Activated B cell treated with CpG ODN at 0.5 μM for 24 hours (primary cell): ENCODE results near the gene MICAL3. TPM values are rescaled to one million over a fixed set of nuclear protein-coding genes. Genes with fewer than 3 reads are reported as not detected.

Experiments used
- ATAC-seq: fragments of 200-7000 bp; cut with Tn5 transposase; one replicate; pipeline ENCODE4 v1.10.0; 2021; ENCODE audit warnings: low read depth, mild to moderate bottlenecking, moderate library complexity
- CTCF ChIA-PET: fragments of 350-600 bp; sonication (Branson Sonifier 250); formaldehyde crosslinking; loops from one replicate; lab custom pipeline; 2021; ENCODE audit warnings: antibody characterized with exemption; lab: Charles Lee
- POLR2A ChIA-PET: fragments of 350-600 bp; sonication (Branson Sonifier 250); formaldehyde crosslinking; loops from one replicate; lab custom pipeline; 2021; ENCODE audit warnings: antibody characterized with exemption; lab: Charles Lee
- DNase-seq: peaks from one replicate; pipeline ENCODE4 v3.0.0; 2022
- H3K27ac Mint-ChIP-seq: one replicate; pipeline ENCODE4 v1.8.0; 2020; ENCODE audit warnings: mixed read lengths
- H3K27me3 Mint-ChIP-seq: one replicate; pipeline ENCODE4 v1.8.0; 2021; ENCODE audit warnings: mixed read lengths
- H3K36me3 Mint-ChIP-seq: one replicate; pipeline ENCODE4 v1.8.0; 2021; ENCODE audit warnings: low read depth, mixed read lengths
- H3K4me1 Mint-ChIP-seq: one replicate; pipeline ENCODE4 v1.8.0; 2021; ENCODE audit warnings: mixed read lengths
- H3K4me3 Mint-ChIP-seq: one replicate; pipeline ENCODE4 v1.8.0; 2020; ENCODE audit warnings: mild to moderate bottlenecking, mixed read lengths
- H3K9me3 Mint-ChIP-seq: one replicate; pipeline ENCODE4 v1.8.0; 2020; ENCODE audit warnings: mixed read lengths
- intact Hi-C: fragments of 100-400 bp; cut with micrococcal nuclease; formaldehyde crosslinking; loops from one replicate; pipeline ENCODE4 v1.15.1; 2024
- total RNA-seq: library from RNA; stranded (reverse); gene quantifications from 2 replicates; pipeline ENCODE4 v1.2.3, GENCODE V29; 2022
- TF ChIP-seq, protein P1 (sequence below): fragments of 200-600 bp; IDR thresholded peaks from one replicate; pipeline ENCODE4 v1.8.0; 2022; ENCODE audit warnings: antibody characterized with exemption, mild to moderate bottlenecking

MICAL3 gene
- total RNA-seq, 1 donor from 2014 or later, result 257 TPM

- H3K4me3 Mint-ChIP-seq, result no peak overlapping the region
- POLR2A ChIA-PET, result no interaction called here
Observed at GRCh38 chr22:17872471-17872870, 151.9 kb downstream of the MICAL3 start.

GRCh38 chr22:17871726-17872458, 152.5 kb downstream of the MICAL3 start:
- ChIA-PET CTCF (no interaction called here), POLR2A (no interaction called here)
- intact Hi-C loops, result no loop called here
- H3K9me3 Mint-ChIP-seq, result no peaks in the 10 kb centered on the region
- no peak for ATAC-seq
- H3K27me3 Mint-ChIP-seq, result no peaks in the 10 kb centered on the region
- no peaks in the 10 kb centered on the region for H3K4me1 Mint-ChIP-seq
- TF ChIP-seq, protein P1, sequence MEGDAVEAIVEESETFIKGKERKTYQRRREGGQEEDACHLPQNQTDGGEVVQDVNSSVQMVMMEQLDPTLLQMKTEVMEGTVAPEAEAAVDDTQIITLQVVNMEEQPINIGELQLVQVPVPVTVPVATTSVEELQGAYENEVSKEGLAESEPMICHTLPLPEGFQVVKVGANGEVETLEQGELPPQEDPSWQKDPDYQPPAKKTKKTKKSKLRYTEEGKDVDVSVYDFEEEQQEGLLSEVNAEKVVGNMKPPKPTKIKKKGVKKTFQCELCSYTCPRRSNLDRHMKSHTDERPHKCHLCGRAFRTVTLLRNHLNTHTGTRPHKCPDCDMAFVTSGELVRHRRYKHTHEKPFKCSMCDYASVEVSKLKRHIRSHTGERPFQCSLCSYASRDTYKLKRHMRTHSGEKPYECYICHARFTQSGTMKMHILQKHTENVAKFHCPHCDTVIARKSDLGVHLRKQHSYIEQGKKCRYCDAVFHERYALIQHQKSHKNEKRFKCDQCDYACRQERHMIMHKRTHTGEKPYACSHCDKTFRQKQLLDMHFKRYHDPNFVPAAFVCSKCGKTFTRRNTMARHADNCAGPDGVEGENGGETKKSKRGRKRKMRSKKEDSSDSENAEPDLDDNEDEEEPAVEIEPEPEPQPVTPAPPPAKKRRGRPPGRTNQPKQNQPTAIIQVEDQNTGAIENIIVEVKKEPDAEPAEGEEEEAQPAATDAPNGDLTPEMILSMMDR, result no peak
- no peak overlapping the region for H3K4me3 Mint-ChIP-seq
- DNase-seq, result no peak
- H3K36me3 Mint-ChIP-seq, result peaks cover 92% of the 10 kb centered on the region
- no peak overlapping the region for H3K27ac Mint-ChIP-seq

More at GRCh38 chr22:17872471-17872870, 151.9 kb downstream of the MICAL3 start:
- Mint-ChIP-seq H3K9me3 (no peaks in the 10 kb centered on the region), H3K27ac (no peak overlapping the region), H3K4me1 (no peaks in the 10 kb centered on the region), H3K36me3 (peaks cover 87% of the 10 kb centered on the region), H3K27me3 (no peaks in the 10 kb centered on the region)
- CTCF ChIA-PET, result no interaction called here
- TF ChIP-seq, protein P1, result no peak
- DNase-seq (no peak), ATAC-seq (no peak)
- intact Hi-C loops, result no loop called here

DNA sequence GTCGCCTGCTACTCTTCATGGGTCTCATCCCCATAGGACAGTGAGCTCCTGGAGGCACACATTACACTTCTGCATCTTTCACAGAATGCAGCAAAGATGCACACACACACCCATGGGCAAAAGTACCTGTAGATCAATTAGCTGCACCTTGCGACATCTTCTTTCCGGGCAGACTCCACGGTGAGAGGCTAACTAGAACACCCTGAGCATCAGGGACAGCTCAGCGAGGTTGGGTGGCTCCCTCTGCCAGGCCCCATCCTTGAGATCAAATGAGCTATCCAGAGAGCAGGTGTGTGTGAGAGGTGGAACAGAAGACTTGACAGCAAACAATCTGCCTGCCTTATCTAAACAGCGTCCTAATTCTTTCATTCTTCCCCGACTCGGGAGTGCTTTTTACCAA, 154.0 kb downstream of the MICAL3 start:
- POLR2A ChIA-PET, result no interaction called here
- intact Hi-C loops, result no loop called here
- TF ChIP-seq, protein P1, result no peak
- no peak for ATAC-seq
- H3K27me3 Mint-ChIP-seq, result no peaks in the 10 kb centered on the region
- no peaks in the 10 kb centered on the region for H3K9me3 Mint-ChIP-seq
- H3K4me1 Mint-ChIP-seq, result no peaks in the 10 kb centered on the region
- no peak for DNase-seq
- H3K4me3 Mint-ChIP-seq, result no peak overlapping the region
- CTCF ChIA-PET, result no interaction called here
- H3K36me3 Mint-ChIP-seq, result peaks cover 97% of the 10 kb centered on the region
- no peak overlapping the region for H3K27ac Mint-ChIP-seq

DNA sequence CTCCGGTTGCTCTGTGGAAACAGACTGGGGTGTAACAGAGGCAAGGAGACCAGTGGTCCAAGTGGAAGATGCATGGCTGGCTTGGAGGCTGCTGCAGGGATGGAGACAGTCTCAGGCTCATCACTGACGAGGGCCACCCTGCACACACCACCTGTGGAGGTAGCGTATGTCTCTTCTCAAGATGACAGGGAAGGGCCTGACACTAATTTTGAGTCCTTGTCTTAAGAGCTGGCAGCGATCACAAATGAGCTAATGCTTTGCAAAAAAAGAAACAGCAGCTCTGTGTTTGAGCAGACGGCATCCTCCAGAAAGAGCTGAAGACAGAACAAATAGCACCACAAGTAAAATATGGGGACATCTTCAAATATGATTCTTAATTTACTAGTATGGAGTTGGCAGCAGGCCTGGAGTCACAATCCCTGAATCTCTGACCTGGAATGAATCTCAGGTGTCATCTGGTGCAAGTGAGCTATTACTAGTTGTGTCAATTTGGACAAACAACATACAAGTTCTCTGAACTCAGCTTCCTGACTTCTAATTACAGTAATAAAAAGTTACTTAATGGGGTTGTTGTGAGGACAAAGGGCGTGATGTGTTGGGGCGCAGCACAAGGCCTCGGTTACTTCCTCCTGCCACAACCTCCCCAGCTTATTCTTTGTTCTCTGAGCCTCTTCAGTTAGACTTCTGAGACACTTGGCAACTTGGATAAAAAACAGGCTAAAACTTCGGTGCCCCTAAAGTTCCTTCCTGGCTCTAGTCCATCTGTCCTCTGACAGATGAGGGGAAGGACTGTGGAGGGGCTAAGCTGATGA, 154.9 kb downstream of the MICAL3 start:
- H3K27ac Mint-ChIP-seq, result no peak overlapping the region
- ChIA-PET POLR2A (no interaction called here), CTCF (interaction anchor here (1.6 kb wide), 1 partner anchor 206 kb away, joined by 6 read pairs; no protein-coding TSS in a partner anchor)
- TF ChIP-seq, protein P1, result no peak
- no peaks in the 10 kb centered on the region for H3K27me3 Mint-ChIP-seq
- no peak overlapping the region for H3K4me3 Mint-ChIP-seq
- intact Hi-C loops, result no loop called here
- H3K4me1 Mint-ChIP-seq, result no peaks in the 10 kb centered on the region
- ATAC-seq (no peak), DNase-seq (no peak)
- no peaks in the 10 kb centered on the region for H3K9me3 Mint-ChIP-seq
- peaks cover 97% of the 10 kb centered on the region for H3K36me3 Mint-ChIP-seq

DNA sequence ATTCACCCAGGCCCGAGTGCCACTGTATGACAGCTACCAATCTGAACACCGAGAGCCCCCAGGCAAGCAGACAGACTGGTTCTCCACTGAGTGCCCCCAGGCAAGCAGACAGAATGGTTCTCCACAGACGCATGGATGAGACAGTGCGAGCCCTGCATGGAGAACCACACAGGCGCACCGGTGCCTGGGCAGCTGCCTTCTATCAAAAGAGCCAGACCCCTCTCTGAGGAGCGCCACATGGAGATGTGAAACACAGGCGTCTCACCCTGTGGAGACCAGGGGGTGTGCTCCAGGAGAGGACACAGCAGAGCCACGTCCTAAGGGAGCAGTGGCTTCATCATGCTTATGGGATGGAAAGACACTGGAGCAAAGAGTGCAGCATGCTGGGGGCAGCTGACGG, 155.6 kb downstream of the MICAL3 start:
- ChIA-PET POLR2A (no interaction called here), CTCF (interaction anchor here (1.6 kb wide), 1 partner anchor 207 kb away, joined by 6 read pairs; no protein-coding TSS in a partner anchor)
- Mint-ChIP-seq H3K27me3 (no peaks in the 10 kb centered on the region), H3K4me3 (no peak overlapping the region), H3K9me3 (no peaks in the 10 kb centered on the region), H3K27ac (no peak overlapping the region), H3K4me1 (no peaks in the 10 kb centered on the region), H3K36me3 (peaks cover 97% of the 10 kb centered on the region)
- DNase-seq, result no peak
- no peak for ATAC-seq
- TF ChIP-seq, protein P1, result no peak
- intact Hi-C loops, result no loop called here
